Neuronal stem cell (in vitro differentiated cells): ENCODE measurements around the gene CACNA2D4.
A peak's percentile ranks its signal among the peaks of the same experiment; 100 is the strongest.

Source experiments
- DNase-seq: peaks from one replicate; pipeline ENCODE4 v3.0.0-alpha.2; 2013; ENCODE audit warnings: low spot score
- H2AFZ ChIP-seq: one replicate; pipeline ENCODE4 v1.6.1; 2013; ENCODE audit warnings: mild to moderate bottlenecking, low read length, inconsistent platforms
- H2AK5ac ChIP-seq: 2 replicates; pipeline ENCODE4 v1.6.1; 2013; ENCODE audit warnings: low read depth, mild to moderate bottlenecking, inconsistent platforms, low read length, moderate library complexity, mixed read lengths
- H2BK120ac ChIP-seq: 2 replicates; pipeline ENCODE4 v1.6.1; 2013; ENCODE audit warnings: low read depth, mild to moderate bottlenecking, inconsistent platforms, low read length, moderate library complexity, mixed read lengths
- H2BK12ac ChIP-seq: one replicate; pipeline ENCODE4 v1.6.1; 2013; ENCODE audit warnings: low read length, inconsistent platforms
- H2BK15ac ChIP-seq: 2 replicates; pipeline ENCODE4 v1.6.1; 2013; ENCODE audit warnings: mild to moderate bottlenecking, low read length, inconsistent platforms, mixed read lengths
- H2BK5ac ChIP-seq: one replicate; pipeline ENCODE4 v1.6.1; 2013; ENCODE audit warnings: inconsistent platforms, mild to moderate bottlenecking, low read length, moderate library complexity
- H3K14ac ChIP-seq: one replicate; pipeline ENCODE4 v1.6.1; 2013; ENCODE audit warnings: low read length, inconsistent platforms
- H3K18ac ChIP-seq: 2 replicates; pipeline ENCODE4 v1.6.1; 2013; ENCODE audit warnings: low read length, inconsistent platforms
- H3K23ac ChIP-seq: 2 replicates; pipeline ENCODE4 v1.6.1; 2013; ENCODE audit warnings: low read depth, mild to moderate bottlenecking, mixed read lengths, low read length, inconsistent platforms; ENCODE audit not compliant: poor library complexity
- H3K27ac ChIP-seq: replicated peaks from 3 replicates; pipeline ENCODE4 v1.5.1; 2013; ENCODE audit warnings: low read length, inconsistent platforms
- H3K27me3 ChIP-seq, 3 experiments: 2 replicates each; pipeline ENCODE4 v1.6.1; 2013; ENCODE audit warnings: low read length in 3 of 3, mild to moderate bottlenecking in 2 of 3, inconsistent platforms in 1 of 3, low read depth in 1 of 3, mixed read lengths in 1 of 3, moderate library complexity in 1 of 3; ENCODE audit not compliant: control insufficient read depth in 3 of 3, insufficient read depth in 3 of 3
- H3K36me3 ChIP-seq, 2 donors: replicated peaks in 1 of 2; 2 replicates each; pipeline ENCODE4 v1.6.1; 2013; ENCODE audit warnings: low read length in 2 of 2; ENCODE audit not compliant: control insufficient read depth in 2 of 2, insufficient read depth in 2 of 2
- H3K4ac ChIP-seq: 2 replicates; pipeline ENCODE4 v1.6.1; 2013; ENCODE audit warnings: inconsistent platforms, mild to moderate bottlenecking, low read length, moderate library complexity
- H3K4me1 ChIP-seq, 2 donors: 1 replicate in 1 of 2; 2 replicates in 1 of 2; pipeline ENCODE4 v1.6.1; 2013; ENCODE audit warnings: low read length in 2 of 2, low read depth in 1 of 2; ENCODE audit not compliant: control insufficient read depth in 2 of 2, insufficient read depth in 1 of 2
- H3K4me2 ChIP-seq: one replicate; pipeline ENCODE4 v1.6.1; 2013; ENCODE audit warnings: mild to moderate bottlenecking, low read length, inconsistent platforms; ENCODE audit not compliant: insufficient read depth, poor library complexity, severe bottlenecking
- H3K4me3 ChIP-seq, 2 donors: 2 replicates each; pipeline ENCODE4 v1.5.1; 2013; ENCODE audit warnings: low read length in 2 of 2, mild to moderate bottlenecking in 2 of 2, inconsistent platforms in 1 of 2, moderate library complexity in 1 of 2
- H3K79me1 ChIP-seq: one replicate; pipeline ENCODE4 v1.6.1; 2013; ENCODE audit warnings: low read depth, mild to moderate bottlenecking, inconsistent platforms, low read length, moderate library complexity
- H3K9ac ChIP-seq: one replicate; pipeline ENCODE4 v1.6.1; 2013; ENCODE audit warnings: mild to moderate bottlenecking, low read depth, low read length, inconsistent platforms; ENCODE audit not compliant: poor library complexity
- H3K9me3 ChIP-seq, 2 donors: replicated peaks in 1 of 2; 2 replicates each; pipeline versions ENCODE3 to v1.6.1; 2013; ENCODE audit warnings: low read length in 2 of 2, mild to moderate bottlenecking in 2 of 2, inconsistent platforms in 1 of 2, low read depth in 1 of 2, mixed read lengths in 1 of 2, moderate library complexity in 1 of 2; ENCODE audit not compliant: control insufficient read depth in 2 of 2, insufficient read depth in 1 of 2
- H4K8ac ChIP-seq: one replicate; pipeline ENCODE4 v1.6.1; 2013; ENCODE audit warnings: low read depth, mild to moderate bottlenecking, inconsistent platforms, low read length, moderate library complexity
- H4K91ac ChIP-seq: one replicate; pipeline ENCODE4 v1.6.1; 2013; ENCODE audit warnings: low read length, low read depth, mild to moderate bottlenecking, inconsistent platforms; ENCODE audit not compliant: poor library complexity
- WGBS, 2 donors: extraction: QIAGEN DNeasy Blood & Tissue Kit; methylation state at CpG; one replicate each; pipeline ENCODE4 v1.1.7; 2013; ENCODE audit warnings: missing lambda C conversion rate in 2 of 2, mixed read lengths in 1 of 2; ENCODE audit not compliant: insufficient read length in 2 of 2, insufficient replicate concordance in 1 of 2; ENCODE audit errors: extremely low coverage in 2 of 2; 5-methylcytosine and 5-hydroxymethylcytosine counted together

CACNA2D4 gene

DNA sequence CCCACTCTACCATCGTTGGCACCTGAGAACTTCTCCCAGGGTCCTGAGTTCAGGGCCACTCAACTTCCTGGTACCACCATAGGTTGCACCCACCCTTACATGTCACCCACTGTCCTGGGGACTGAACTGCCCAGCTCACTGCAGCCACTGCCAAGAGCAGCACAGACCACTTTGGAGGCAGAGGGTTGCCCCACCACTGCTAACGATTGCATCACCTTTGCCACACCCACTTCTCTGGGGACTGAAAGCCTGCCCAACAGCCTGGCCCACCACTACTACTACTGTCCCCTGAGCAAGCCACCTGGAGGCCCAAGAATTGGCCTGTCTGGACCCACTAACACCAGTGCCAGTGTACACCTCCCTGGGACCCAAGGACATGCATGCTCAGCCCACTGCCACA, 27.6 kb downstream of the CACNA2D4 start:
- Histone ChIP-seq H2BK5ac (peak overlapping the region; percentile 59), H2BK120ac (no peak overlapping the region), H2AK5ac (peak overlapping the region; percentile 78), H3K9ac (no peak overlapping the region), H3K14ac (no peak overlapping the region), H4K91ac (no peak overlapping the region), H3K4ac (no peak overlapping the region), H3K4me3 (no peak overlapping the region), H3K27me3 (no peaks in the 10 kb centered on the region), H3K79me1 (no peaks in the 10 kb centered on the region), H3K4me2 (no peak overlapping the region), H3K4me1 (no peaks in the 10 kb centered on the region), H2BK12ac (no peak overlapping the region), H3K27ac (no peak overlapping the region), H3K23ac (no peak overlapping the region), H4K8ac (no peak overlapping the region), H2AFZ (no peak overlapping the region), H3K9me3 (peaks cover 0 to 6% of the 10 kb centered on the region in 2 donors), H3K18ac (peak overlapping the region; percentile 53), H2BK15ac (no peak overlapping the region), H3K36me3 (no peaks in the 10 kb centered on the region)
- WGBS, 2 donors, result no CpG with 5 or more reads among the region's 2 CpGs
- DNase-seq, result no peak

DNA sequence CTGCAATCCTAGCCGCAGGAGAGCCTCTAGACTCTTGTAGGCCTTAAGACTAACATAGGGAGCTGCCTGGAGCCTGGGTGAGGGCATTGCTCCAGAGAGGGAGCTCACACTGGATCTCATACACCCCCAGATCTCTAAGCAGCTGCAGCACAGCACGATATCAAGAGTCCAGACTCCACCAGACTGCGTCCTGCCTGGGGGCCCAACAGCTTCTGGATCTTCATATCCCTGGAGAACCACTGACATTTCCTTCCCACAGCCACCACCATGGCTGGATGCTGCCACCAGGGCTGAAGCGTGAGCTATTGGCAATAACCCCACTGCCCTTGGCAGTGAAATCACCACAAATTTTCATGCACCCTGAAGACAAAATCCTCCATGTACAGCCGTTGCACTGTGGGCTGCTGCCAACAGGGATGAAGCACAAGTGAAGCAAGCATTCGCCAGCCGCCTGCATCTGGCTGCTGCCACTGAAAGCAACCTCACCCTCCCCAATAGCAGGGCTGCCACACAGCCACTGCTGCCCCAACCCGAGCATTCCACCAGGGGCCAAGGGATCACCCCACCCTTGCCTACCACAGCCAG, 28.2 kb downstream of the CACNA2D4 start:
- Histone ChIP-seq H3K27me3 (no peaks in the 10 kb centered on the region), H3K4me2 (no peak overlapping the region), H3K9me3 (peaks cover 0 to 6% of the 10 kb centered on the region in 2 donors), H3K36me3 (no peaks in the 10 kb centered on the region), H3K18ac (no peak overlapping the region), H3K4ac (no peak overlapping the region), H3K79me1 (no peaks in the 10 kb centered on the region), H3K14ac (no peak overlapping the region), H3K4me3 (no peak overlapping the region), H2AFZ (no peak overlapping the region), H3K23ac (no peak overlapping the region), H4K8ac (no peak overlapping the region), H2BK5ac (no peak overlapping the region), H3K4me1 (no peaks in the 10 kb centered on the region), H2BK120ac (no peak overlapping the region), H3K27ac (no peak overlapping the region), H2AK5ac (peak overlapping the region; percentile 78), H2BK15ac (no peak overlapping the region), H2BK12ac (no peak overlapping the region), H3K9ac (no peak overlapping the region), H4K91ac (no peak overlapping the region)
- no CpG with 5 or more reads among the region's 8 CpGs for WGBS, 2 donors
- DNase-seq, result no peak

DNA sequence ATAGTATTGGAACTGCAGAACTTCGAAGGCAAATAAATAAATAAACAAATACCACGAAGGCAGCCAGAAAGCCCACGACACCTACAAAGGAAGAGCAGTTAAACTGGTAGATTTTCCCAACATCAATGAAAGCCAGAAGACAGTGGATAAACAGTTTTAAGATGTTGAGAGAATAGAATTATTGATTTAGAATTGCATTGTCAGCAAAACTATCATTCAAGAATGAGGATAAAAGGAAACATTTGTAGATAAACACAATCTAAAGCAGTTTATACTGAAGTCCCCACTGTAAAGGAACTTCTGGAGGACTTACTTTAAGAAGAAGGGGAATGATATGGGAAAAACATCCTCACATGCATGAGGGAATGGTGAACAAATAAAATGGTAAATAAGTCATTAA, 29.5 kb downstream of the CACNA2D4 start:
- H3K79me1 ChIP-seq, result no peaks in the 10 kb centered on the region
- H3K9me3 ChIP-seq, result peaks cover 0 to 6% of the 10 kb centered on the region in 2 donors
- H3K14ac ChIP-seq, result no peak overlapping the region
- no peak overlapping the region for H2AFZ ChIP-seq
- H3K4me2 ChIP-seq, result no peak overlapping the region
- H2BK12ac ChIP-seq, result no peak overlapping the region
- no peaks in the 10 kb centered on the region for H3K4me1 ChIP-seq
- H4K8ac ChIP-seq, result no peak overlapping the region
- DNase-seq, result no peak
- H3K23ac ChIP-seq, result no peak overlapping the region
- H3K27me3 ChIP-seq, result peaks cover 0 to 8% (median 0%) of the 10 kb centered on the region in 3 experiments
- no peaks in the 10 kb centered on the region for H3K36me3 ChIP-seq
- no peak overlapping the region for H2AK5ac ChIP-seq
- WGBS, 2 donors, result no CpG with 5 or more reads among the region's 3 CpGs
- H2BK15ac ChIP-seq, result no peak overlapping the region
- no peak overlapping the region for H3K4ac ChIP-seq
- H4K91ac ChIP-seq, result no peak overlapping the region
- no peak overlapping the region for H2BK5ac ChIP-seq
- H3K9ac ChIP-seq, result no peak overlapping the region
- no peak overlapping the region for H2BK120ac ChIP-seq
- no peak overlapping the region for H3K27ac ChIP-seq
- H3K18ac ChIP-seq, result no peak overlapping the region
- no peak overlapping the region for H3K4me3 ChIP-seq

DNA sequence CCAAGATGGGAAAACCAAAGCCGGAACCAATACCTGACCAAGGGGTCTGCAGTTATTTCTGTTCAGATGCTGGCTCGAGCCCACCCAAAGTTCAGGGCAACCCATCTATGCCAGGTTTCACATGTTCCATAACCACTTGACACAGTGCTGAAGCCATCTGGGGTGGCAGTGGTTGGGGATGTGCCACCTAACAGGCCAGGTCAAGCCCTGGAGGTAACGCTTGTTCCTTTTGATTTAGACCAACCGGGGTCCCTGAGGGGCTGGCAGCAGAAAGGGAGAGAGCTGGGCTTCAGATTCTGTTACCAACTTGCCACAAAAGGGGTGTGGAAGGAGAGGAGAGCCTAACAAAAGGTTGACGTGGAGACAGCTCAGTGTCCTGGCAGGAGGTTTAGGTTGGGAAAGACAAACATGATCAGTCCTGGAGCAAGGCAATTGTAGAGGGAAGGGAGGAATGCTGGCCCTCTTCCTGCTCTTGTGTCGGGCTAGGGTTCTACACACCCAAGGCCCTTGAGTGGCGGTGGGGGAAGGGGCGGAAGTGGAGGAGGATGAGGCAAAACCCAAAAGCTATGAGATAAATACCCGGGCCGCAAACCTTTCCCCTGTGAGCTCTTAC, 31.9 kb downstream of the CACNA2D4 start:
- no peaks in the 10 kb centered on the region for H3K79me1 ChIP-seq
- H3K14ac ChIP-seq, result no peak overlapping the region
- no peak overlapping the region for H2BK120ac ChIP-seq
- H3K18ac ChIP-seq, result no peak overlapping the region
- H3K27me3 ChIP-seq, result peaks cover 0 to 14% (median 0%) of the 10 kb centered on the region in 3 experiments
- H2AFZ ChIP-seq, result no peak overlapping the region
- no peak overlapping the region for H3K4me3 ChIP-seq
- peaks cover 0 to 6% of the 10 kb centered on the region in 2 donors for H3K9me3 ChIP-seq
- no peak overlapping the region for H2BK5ac ChIP-seq
- H3K23ac ChIP-seq, result no peak overlapping the region
- H3K4me1 ChIP-seq, result no peaks in the 10 kb centered on the region
- no peaks in the 10 kb centered on the region for H3K36me3 ChIP-seq
- no peak overlapping the region for H4K91ac ChIP-seq
- H2BK12ac ChIP-seq, result no peak overlapping the region
- no peak overlapping the region for H3K4me2 ChIP-seq
- whole genome bisulfite sequencing, 2 donors, result no CpG with 5 or more reads among the region's 10 CpGs
- no peak overlapping the region for H3K27ac ChIP-seq
- no peak overlapping the region for H2BK15ac ChIP-seq
- no peak overlapping the region for H3K4ac ChIP-seq
- no peak overlapping the region for H4K8ac ChIP-seq
- no peak for DNase-seq
- no peak overlapping the region for H2AK5ac ChIP-seq
- no peak overlapping the region for H3K9ac ChIP-seq
